ENCODE measurements around the gene UBL4A. TPM values are rescaled to one million over a fixed set of nuclear protein-coding genes. Genes with fewer than 3 reads are reported as not detected.

UBL4A gene
- total and polyA plus RNA-seq, 2 donors (not counting 3 experiments of a cell fraction or from before 2014, with no cell fraction given), result 25.3 to 31.4 TPM

DNA sequence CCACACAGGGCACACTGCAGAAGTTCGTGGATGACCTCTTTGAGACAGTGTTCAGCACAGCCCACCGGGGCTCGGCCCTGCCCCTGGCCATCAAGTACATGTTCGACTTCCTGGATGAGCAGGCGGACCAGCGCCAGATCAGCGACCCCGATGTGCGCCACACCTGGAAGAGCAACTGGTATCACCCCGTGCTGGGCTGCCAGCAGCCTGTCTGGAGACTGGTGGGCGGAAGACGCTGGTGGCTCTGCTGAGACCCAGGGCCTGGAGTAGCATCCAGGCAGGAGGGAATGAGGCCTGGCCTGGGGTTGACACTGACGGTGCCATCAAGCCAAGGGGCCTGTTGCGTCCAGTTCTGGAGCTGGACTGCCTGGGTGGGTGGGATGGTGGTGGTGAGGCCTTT lies 16.0 kb downstream of the UBL4A start:
- dilution Hi-C loops (cut with MboI; ENCODE audit: extremely low pct_ligation_motif_present, low sequenced_read_pairs), result no loop called here
- Histone ChIP-seq H3K79me2 (ENCODE audit: control insufficient read depth, insufficient read depth, low read length) (no peaks in the 10 kb centered on the region), H3K9me3 (replicated peaks; ENCODE audit: control insufficient read depth, insufficient read depth, low read length) (no peaks in the 10 kb centered on the region), H3K9ac (replicated peaks; ENCODE audit: extremely low read depth, insufficient read depth, low read length) (no peak overlapping the region), H3K9me1 (replicated peaks; ENCODE audit: control insufficient read depth, extremely low read depth, insufficient read depth, low read length) (no peaks in the 10 kb centered on the region), H2AFZ (ENCODE audit: low read depth, low read length) (no peak overlapping the region), H3K4me2 (ENCODE audit: insufficient read depth, low read length) (no peak overlapping the region), H3K27me3 (ENCODE audit: control insufficient read depth in 2 of 2, insufficient read depth in 2 of 2, low read length in 2 of 2) (no peaks in the 10 kb centered on the region), H3K36me3 (ENCODE audit: control insufficient read depth in 2 of 2, extremely low read depth in 1 of 2, insufficient read depth in 2 of 2, low read length in 2 of 2) (peaks cover 0 to 41% of the 10 kb centered on the region in 2 experiments), H3K4me3 (replicated peaks in 1 of 3; ENCODE audit: insufficient read depth in 1 of 3, low read depth in 1 of 3, low read length in 3 of 3) (no peak overlapping the region), H3K4me1 (ENCODE audit: control insufficient read depth, extremely low read depth, insufficient read depth, low read length) (no peaks in the 10 kb centered on the region), H3K27ac (ENCODE audit: insufficient read depth, low read depth, low read length) (no peak overlapping the region), H4K20me1 (replicated peaks; ENCODE audit: control insufficient read depth, extremely low read depth, insufficient read depth, low read length) (no peaks in the 10 kb centered on the region)
- intact Hi-C loops (cut with micrococcal nuclease), result no loop called here
- no TSS peak for BruUV-seq (replicated peaks)
- no peak for TF ChIP-seq FOS (IDR thresholded peaks at IDR 0.05; ENCODE audit: borderline replicate concordance, insufficient read depth, low read length)
- TF ChIP-seq GATA2 (IDR thresholded peaks at IDR 0.05; ENCODE audit: insufficient read depth, insufficient read length, low read depth, low read length), result no peak
- TF ChIP-seq, protein P1, sequence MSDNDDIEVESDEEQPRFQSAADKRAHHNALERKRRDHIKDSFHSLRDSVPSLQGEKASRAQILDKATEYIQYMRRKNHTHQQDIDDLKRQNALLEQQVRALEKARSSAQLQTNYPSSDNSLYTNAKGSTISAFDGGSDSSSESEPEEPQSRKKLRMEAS (IDR thresholded peaks at IDR 0.05; ENCODE audit: insufficient read depth, insufficient read length), result no peak
- POLR2A ChIA-PET, result no interaction called here
- DNase-seq (ENCODE audit: low read depth, low spot score) (no peak), FAIRE-seq (no peak)
- CTCF ChIA-PET, result no interaction called here

DNA sequence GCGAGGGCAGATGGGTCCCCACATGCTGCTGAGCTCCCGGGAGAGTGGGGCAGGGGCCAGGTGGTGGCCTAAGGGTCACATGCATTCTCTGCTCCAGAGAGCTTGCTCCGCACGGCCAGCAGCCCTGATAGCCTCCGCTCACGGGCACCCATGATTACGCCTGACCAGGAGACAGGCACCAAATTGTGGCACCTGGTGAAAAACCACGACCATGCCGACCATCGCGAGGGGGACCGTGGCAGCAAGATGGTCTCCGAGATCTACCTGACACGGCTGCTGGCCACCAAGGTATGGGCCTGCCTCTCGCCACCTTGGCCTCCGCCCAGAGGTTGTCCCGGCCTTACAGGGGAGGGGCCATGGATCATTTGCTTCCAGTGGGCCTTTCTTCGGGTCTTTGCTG lies 16.5 kb downstream of the UBL4A start:
- H3K9me3 ChIP-seq (replicated peaks; ENCODE audit: control insufficient read depth, insufficient read depth, low read length), result no peaks in the 10 kb centered on the region
- H3K27me3 ChIP-seq (ENCODE audit: control insufficient read depth in 2 of 2, insufficient read depth in 2 of 2, low read length in 2 of 2), result no peaks in the 10 kb centered on the region
- intact Hi-C loops (cut with micrococcal nuclease), result no loop called here
- no peak for DNase-seq (ENCODE audit: low read depth, low spot score)
- dilution Hi-C loops (cut with MboI; ENCODE audit: extremely low pct_ligation_motif_present, low sequenced_read_pairs), result no loop called here
- H3K27ac ChIP-seq (ENCODE audit: insufficient read depth, low read depth, low read length), result no peak overlapping the region
- no TSS peak for BruUV-seq (replicated peaks)
- H3K9ac ChIP-seq (replicated peaks; ENCODE audit: extremely low read depth, insufficient read depth, low read length), result no peak overlapping the region
- TF ChIP-seq MYC (IDR thresholded peaks at IDR 0.05; ENCODE audit: low read depth, low read length), result no peak
- TF ChIP-seq, protein P2, sequence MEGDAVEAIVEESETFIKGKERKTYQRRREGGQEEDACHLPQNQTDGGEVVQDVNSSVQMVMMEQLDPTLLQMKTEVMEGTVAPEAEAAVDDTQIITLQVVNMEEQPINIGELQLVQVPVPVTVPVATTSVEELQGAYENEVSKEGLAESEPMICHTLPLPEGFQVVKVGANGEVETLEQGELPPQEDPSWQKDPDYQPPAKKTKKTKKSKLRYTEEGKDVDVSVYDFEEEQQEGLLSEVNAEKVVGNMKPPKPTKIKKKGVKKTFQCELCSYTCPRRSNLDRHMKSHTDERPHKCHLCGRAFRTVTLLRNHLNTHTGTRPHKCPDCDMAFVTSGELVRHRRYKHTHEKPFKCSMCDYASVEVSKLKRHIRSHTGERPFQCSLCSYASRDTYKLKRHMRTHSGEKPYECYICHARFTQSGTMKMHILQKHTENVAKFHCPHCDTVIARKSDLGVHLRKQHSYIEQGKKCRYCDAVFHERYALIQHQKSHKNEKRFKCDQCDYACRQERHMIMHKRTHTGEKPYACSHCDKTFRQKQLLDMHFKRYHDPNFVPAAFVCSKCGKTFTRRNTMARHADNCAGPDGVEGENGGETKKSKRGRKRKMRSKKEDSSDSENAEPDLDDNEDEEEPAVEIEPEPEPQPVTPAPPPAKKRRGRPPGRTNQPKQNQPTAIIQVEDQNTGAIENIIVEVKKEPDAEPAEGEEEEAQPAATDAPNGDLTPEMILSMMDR (IDR thresholded peaks at IDR 0.05; ENCODE audit: extremely low read depth in 1 of 2, insufficient read depth in 1 of 2, low read depth in 1 of 2, low read length in 2 of 2), result no peak
- no peak for TF ChIP-seq POLR2A (IDR thresholded peaks at IDR 0.05; ENCODE audit: low read depth, low read length)
- TF ChIP-seq FOS (IDR thresholded peaks at IDR 0.05; ENCODE audit: borderline replicate concordance, insufficient read depth, low read length), result no peak
- no peak for TF ChIP-seq EZH2 (IDR thresholded peaks at IDR 0.05; ENCODE audit: borderline replicate concordance, low read depth, low read length, severe bottlenecking)
- no peak for TF ChIP-seq GATA2 (IDR thresholded peaks at IDR 0.05; ENCODE audit: insufficient read depth, insufficient read length, low read depth, low read length)
- no peak for TF ChIP-seq POLR2AphosphoS5 (IDR thresholded peaks at IDR 0.05; ENCODE audit: insufficient read depth, low read depth, low read length)
- TF ChIP-seq, protein P1 (IDR thresholded peaks at IDR 0.05; ENCODE audit: insufficient read depth, insufficient read length), result no peak
- TF ChIP-seq JUN (IDR thresholded peaks at IDR 0.05; ENCODE audit: borderline replicate concordance, insufficient read depth, insufficient read length, low read depth), result no peak
- peaks cover 0 to 44% of the 10 kb centered on the region in 2 experiments for H3K36me3 ChIP-seq (ENCODE audit: control insufficient read depth in 2 of 2, extremely low read depth in 1 of 2, insufficient read depth in 2 of 2, low read length in 2 of 2)
- ChIA-PET POLR2A (no interaction called here), CTCF (no interaction called here)
- H3K9me1 ChIP-seq (replicated peaks; ENCODE audit: control insufficient read depth, extremely low read depth, insufficient read depth, low read length), result no peaks in the 10 kb centered on the region
- no peak overlapping the region for H3K4me3 ChIP-seq (replicated peaks in 1 of 3; ENCODE audit: insufficient read depth in 1 of 3, low read depth in 1 of 3, low read length in 3 of 3)
- no peaks in the 10 kb centered on the region for H3K79me2 ChIP-seq (ENCODE audit: control insufficient read depth, insufficient read depth, low read length)
- no peak for FAIRE-seq
- no peak overlapping the region for H2AFZ ChIP-seq (ENCODE audit: low read depth, low read length)
- no peaks in the 10 kb centered on the region for H4K20me1 ChIP-seq (replicated peaks; ENCODE audit: control insufficient read depth, extremely low read depth, insufficient read depth, low read length)
- no peak overlapping the region for H3K4me2 ChIP-seq (ENCODE audit: insufficient read depth, low read length)
- no peaks in the 10 kb centered on the region for H3K4me1 ChIP-seq (ENCODE audit: control insufficient read depth, extremely low read depth, insufficient read depth, low read length)
